Muscle of leg (tissue), 16 donors: ENCODE results near the gene RNF138. TPM values are rescaled to one million over a fixed set of nuclear protein-coding genes. Genes with fewer than 3 reads are reported as not detected.

Experiments
- DNase-seq: peaks from one replicate; pipeline ENCODE4 v3.0.0; 2013
- H3K27ac ChIP-seq: one replicate; pipeline ENCODE4 v1.5.1; 2013; ENCODE audit warnings: mild to moderate bottlenecking, low read length, control low read depth
- H3K27me3 ChIP-seq: one replicate; pipeline ENCODE4 v1.6.1; 2013; ENCODE audit warnings: low read length; ENCODE audit not compliant: control insufficient read depth, insufficient read depth
- H3K36me3 ChIP-seq: one replicate; pipeline ENCODE4 v1.6.1; 2013; ENCODE audit warnings: low read length; ENCODE audit not compliant: control insufficient read depth, insufficient read depth
- H3K4me1 ChIP-seq: one replicate; pipeline ENCODE4 v1.6.1; 2013; ENCODE audit warnings: low read length; ENCODE audit not compliant: control insufficient read depth, insufficient read depth
- H3K4me3 ChIP-seq: one replicate; pipeline ENCODE4 v1.5.1; 2013; ENCODE audit warnings: low read length, control low read depth
- H3K9me3 ChIP-seq: replicated peaks from 2 replicates; pipeline ENCODE4 v1.6.1; 2013; ENCODE audit warnings: low read depth, low read length; ENCODE audit not compliant: control insufficient read depth
- WGBS: methylation state at CpG from one replicate; pipeline ENCODE4 v1.1.5; 2013; ENCODE audit warnings: missing lambda C conversion rate; ENCODE audit not compliant: insufficient coverage; 5-methylcytosine and 5-hydroxymethylcytosine counted together
- long read RNA-seq, 11 donors: transcript quantifications; one replicate each; lab custom pipeline, GENCODE V29; 2026
- polyA plus RNA-seq, 8 donors: library from polyadenylated mRNA; unstranded; fragments of 120-200 nt; gene quantifications; one replicate each; pipeline versions ENCODE4 v1.2.1 to v1.2.3, GENCODE V29; 2013; ENCODE audit warnings: inconsistent platforms in 1 of 8, low replicate concordance in 1 of 8; ENCODE audit not compliant: insufficient read length in 8 of 8, insufficient read depth in 1 of 8
- total RNA-seq: library from RNA; stranded (reverse); fragments of 120-200 nt; gene quantifications from one replicate; pipeline ENCODE4 v1.2.4, GENCODE V29; 2013

Gene RNF138, protein sequence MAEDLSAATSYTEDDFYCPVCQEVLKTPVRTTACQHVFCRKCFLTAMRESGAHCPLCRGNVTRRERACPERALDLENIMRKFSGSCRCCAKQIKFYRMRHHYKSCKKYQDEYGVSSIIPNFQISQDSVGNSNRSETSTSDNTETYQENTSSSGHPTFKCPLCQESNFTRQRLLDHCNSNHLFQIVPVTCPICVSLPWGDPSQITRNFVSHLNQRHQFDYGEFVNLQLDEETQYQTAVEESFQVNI
- total RNA-seq: 27.8 TPM
- 10 to 100 TPM; 20.2 to 35.9 (median 27.0) TPM for polyA plus RNA-seq
- long read RNA-seq, donor 1, partial matches to known transcripts: 0 of 2 reads
- long read RNA-seq, donor 1, other reads (novel, unspliced or antisense): 0 of 2 reads
- long read RNA-seq, donor 2: 0 reads
- long read RNA-seq, donor 3, partial matches to known transcripts: 0 of 1 reads
- long read RNA-seq, donor 3, other reads (novel, unspliced or antisense): 0 of 1 reads
- long read RNA-seq, donor 4, partial matches to known transcripts: 0 of 1 reads
- long read RNA-seq, donor 4, other reads (novel, unspliced or antisense): 0 of 1 reads
- long read RNA-seq, donor 5, partial matches to known transcripts: 13 of 16 reads
- long read RNA-seq, donor 5, other reads (novel, unspliced or antisense): 0 of 16 reads
- long read RNA-seq, donor 6, transcript RNF138-202 (8 exons, 3,570 nt): major isoform, 5 of 17 reads
- long read RNA-seq, donor 6, partial matches to known transcripts: 10 of 17 reads
- long read RNA-seq, donor 6, other reads (novel, unspliced or antisense): 0 of 17 reads
- long read RNA-seq, donor 7, partial matches to known transcripts: 5 of 6 reads
- long read RNA-seq, donor 7, other reads (novel, unspliced or antisense): 0 of 6 reads
- long read RNA-seq, donor 8, partial matches to known transcripts: 0 of 1 reads
- long read RNA-seq, donor 8, other reads (novel, unspliced or antisense): 0 of 1 reads
- long read RNA-seq, donor 9, partial matches to known transcripts: 0 of 3 reads
- long read RNA-seq, donor 9, other reads (novel, unspliced or antisense): 0 of 3 reads
- long read RNA-seq, donor 10, transcript RNF138-202 (8 exons, 3,570 nt): major isoform, 6 of 8 reads
- long read RNA-seq, donor 10, partial matches to known transcripts: 0 of 8 reads
- long read RNA-seq, donor 10, other reads (novel, unspliced or antisense): 0 of 8 reads
- long read RNA-seq, donor 11: 0 reads

DNA sequence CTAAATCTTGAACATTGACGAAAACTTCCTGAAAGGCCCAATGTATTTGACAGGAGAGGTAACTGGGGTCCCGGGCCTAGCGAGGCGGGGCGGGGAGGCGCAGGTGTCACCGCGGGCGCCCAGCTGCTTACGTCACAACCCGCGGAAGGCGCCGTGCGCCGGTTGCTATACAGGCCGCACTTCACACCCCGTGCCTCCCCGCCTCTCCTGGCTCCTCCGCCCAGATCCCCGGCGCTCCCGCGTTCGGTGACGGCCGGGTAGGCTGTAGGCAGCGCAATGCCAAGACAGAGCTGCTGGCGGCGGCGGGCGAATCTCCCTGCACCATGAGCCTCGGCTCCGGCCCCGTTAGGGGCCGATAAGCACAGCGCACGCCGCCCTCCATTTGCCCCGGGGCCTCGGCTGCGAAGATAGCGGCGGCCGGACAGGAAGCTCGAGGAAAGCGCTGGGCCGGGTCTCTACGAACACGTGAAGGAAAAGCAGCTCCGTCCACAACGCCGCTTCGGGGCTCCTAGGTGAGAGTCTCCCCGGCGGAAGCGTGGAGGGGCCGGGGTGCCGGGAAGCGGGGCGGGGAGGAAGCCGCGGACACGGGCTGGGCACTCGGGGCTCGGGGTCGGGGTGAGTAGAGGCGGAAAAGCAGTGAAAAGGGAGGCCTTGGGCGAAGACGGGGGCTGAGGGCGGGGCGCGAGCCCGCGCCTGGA, at the start of gene RNF138:
Gene RNF138, plus strand, starts transcription at position 151 of the 698 bp plus-strand sequence. CDS start 903 bp downstream, outside the sequence.
- peaks cover 7% of the 10 kb centered on the region for H3K36me3 ChIP-seq
- H3K4me3 ChIP-seq: peak within 1 kb of the TSS; percentile 94
- H3K4me1 ChIP-seq: peaks cover 3% of the 10 kb centered on the region
- WGBS: under 1% methylated on average over 75 of the region's 75 CpGs
- peak; percentile 93 for DNase-seq
- H3K9me3 ChIP-seq: no peaks in the 10 kb centered on the region
- no peaks in the 10 kb centered on the region for H3K27me3 ChIP-seq
- H3K27ac ChIP-seq: peak within 1 kb of the TSS; percentile 100

DNA sequence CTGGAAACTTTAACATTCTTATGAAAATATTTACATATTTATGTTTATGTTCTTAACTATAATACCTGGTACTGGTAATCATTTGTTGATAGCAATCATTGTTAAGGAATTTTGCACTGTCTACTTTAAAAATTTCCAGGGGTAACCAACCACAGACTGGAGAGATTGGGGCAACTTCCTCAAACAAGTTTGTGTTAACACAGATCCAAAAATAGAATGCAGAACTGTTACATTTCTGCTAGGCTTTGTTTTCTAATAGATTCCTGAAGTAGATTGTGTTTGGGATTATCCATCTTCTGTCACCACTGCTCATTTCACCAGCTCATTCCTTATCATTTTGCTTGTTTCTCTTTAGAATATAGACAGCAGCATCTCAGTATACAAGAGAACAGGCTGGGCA, 49.3 kb upstream of the RNF138 start:
- H3K4me3 ChIP-seq: no peak overlapping the region
- H3K27me3 ChIP-seq: no peaks in the 10 kb centered on the region
- no peak overlapping the region for H3K27ac ChIP-seq

DNA sequence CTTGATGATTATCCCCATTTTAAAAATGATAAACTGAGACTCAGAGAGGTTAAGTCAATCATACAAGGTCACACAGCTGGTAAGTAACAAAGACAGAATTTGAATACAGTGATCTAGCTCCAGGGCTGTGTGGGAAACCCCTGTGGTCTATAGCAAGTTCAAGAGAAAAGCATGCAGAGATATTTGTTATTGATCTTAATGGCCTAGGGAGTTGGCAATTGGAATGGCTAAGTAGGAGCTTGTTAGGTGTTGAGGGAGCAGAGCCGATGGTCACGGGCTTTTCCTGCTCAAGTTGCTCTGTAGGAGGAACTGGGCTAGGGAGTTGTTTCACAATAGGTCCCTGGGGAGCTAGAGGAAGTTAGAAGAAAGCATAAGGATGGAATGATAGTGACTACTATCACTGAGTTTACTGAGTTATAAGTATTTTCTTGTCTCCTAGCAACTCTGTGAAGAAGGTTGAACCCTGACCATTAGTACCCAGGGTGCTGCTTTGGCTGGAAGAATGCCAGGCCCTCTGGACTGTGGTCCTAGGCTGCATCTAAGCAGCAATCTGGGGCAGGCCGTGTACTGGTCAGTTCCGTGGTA, 43.1 kb upstream of the RNF138 start:
- H3K36me3 ChIP-seq: peaks cover 2% of the 10 kb centered on the region
- 69% methylated on average over 4 of the region's 4 CpGs for WGBS
- H3K4me3 ChIP-seq: no peak overlapping the region
- H3K27me3 ChIP-seq: no peaks in the 10 kb centered on the region
- peak; percentile 83 for DNase-seq
- peaks cover 2% of the 10 kb centered on the region for H3K4me1 ChIP-seq
- peak overlapping the region; percentile 25 for H3K27ac ChIP-seq
- H3K9me3 ChIP-seq: no peaks in the 10 kb centered on the region

More for the DNA sequence above, 49.3 kb upstream of the RNF138 start:
- Histone ChIP-seq H3K9me3 (no peaks in the 10 kb centered on the region), H3K4me1 (no peaks in the 10 kb centered on the region), H3K36me3 (peaks cover 6% of the 10 kb centered on the region)
- peak; percentile 53 for DNase-seq

DNA sequence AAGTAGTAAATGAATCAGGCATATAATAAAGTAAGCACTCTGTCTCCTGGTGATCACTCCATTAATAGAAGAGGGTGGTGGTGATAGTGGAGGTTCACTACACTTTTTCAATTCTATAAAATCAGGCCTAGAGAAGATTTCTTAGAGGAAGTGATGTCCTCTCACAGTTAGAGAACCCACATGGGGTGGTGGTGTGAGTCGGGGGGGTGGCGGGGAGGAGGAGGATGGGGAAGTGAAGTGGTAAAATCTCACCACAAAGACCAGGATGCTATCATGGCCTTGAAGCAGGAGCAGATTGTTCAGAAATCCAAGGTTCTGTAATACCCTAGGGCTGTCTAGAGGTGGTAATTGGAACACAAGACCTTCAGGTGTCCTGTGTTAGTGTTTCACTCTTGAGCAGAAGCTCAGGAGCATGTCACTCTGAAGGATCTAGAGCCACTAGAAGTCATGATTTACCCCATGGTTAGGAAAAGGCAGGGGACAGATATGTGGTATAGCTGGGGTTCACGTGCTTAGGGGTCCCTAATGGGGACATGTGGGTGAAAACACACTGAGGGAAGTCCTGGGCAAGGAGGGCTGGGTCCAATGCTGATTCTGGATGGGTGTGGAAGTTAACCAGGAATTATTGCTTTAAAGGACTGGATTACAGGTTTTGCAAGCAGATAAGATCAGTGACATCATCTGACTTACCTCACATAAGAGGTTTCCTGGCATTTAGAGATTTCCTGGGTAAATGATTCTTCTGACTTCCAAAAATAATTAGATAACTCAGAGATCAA, 42.1 kb upstream of the RNF138 start:
- peak; percentile 39 for DNase-seq
- Histone ChIP-seq H3K27me3 (no peaks in the 10 kb centered on the region), H3K9me3 (no peaks in the 10 kb centered on the region), H3K36me3 (no peaks in the 10 kb centered on the region), H3K27ac (no peak overlapping the region), H3K4me1 (peaks cover 2% of the 10 kb centered on the region), H3K4me3 (no peak overlapping the region)
- WGBS: 65% methylated on average over 3 of the region's 3 CpGs

DNA sequence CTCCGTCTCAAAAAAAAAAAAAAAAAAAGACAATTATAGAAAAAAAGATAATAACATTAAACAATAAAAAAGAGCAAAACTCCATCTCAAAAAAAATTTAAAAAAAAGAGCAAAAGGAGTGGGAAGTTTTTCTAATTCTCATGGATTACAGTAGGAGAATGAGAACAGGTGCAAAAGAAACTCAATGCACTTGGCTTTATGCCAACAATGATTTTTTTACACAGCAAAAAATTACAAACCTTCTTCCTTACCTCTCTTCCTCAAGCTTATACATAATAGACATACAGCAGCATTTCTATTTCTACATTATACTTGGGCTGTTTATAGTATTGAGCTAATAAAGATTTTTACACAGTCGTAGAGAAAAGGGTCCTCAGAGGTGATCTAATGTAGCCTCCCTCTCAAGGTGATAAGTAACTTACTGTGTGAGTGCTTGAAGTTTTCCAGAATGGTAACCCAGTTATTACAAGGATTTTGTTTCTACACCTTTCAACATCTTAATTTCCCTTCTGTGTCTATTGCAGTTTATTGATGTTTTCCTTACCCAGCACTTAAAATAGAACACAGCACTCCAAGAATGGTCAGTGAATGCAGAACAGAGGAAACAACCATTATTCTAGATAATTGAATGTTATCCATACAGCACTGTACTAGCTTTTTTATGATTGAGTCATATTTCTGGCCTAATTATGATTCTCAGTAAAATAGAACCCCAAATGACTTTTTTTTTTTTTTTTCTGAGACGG, 34.9 kb upstream of the RNF138 start:
- Histone ChIP-seq H3K27ac (no peak overlapping the region), H3K9me3 (no peaks in the 10 kb centered on the region), H3K36me3 (no peaks in the 10 kb centered on the region), H3K4me3 (no peak overlapping the region), H3K27me3 (no peaks in the 10 kb centered on the region), H3K4me1 (no peaks in the 10 kb centered on the region)
- WGBS: no CpG with 5 or more reads among the region's 3 CpGs
- no peak for DNase-seq

DNA sequence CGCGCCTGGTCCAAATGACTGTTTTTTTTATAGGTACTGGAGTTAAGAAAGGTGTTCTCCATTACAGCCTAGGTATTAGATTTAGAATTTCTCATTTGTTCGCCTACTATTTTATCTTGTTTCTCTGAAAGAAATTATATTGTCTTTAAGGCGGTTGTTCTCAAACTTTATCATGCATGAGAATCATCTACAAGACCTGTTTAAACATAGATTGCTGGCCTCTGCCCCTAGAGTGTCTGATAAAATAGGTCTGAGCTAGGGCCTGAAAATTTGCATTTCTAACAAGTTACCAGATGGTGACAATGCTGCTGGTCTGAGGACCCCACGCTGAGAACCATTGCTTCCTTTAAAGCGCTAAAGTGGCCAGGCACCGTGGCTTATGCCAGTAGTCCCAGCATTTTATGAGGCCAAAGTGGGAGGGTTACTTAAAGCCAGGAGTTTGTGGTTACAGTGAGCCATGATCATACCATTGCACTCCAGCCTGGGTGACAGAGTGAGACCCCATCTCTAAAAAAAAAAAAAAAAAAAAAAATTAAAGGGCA, 34.0 kb upstream of the RNF138 start:
- no peaks in the 10 kb centered on the region for H3K4me1 ChIP-seq
- WGBS: 51% methylated on average over 3 of the region's 7 CpGs
- no peaks in the 10 kb centered on the region for H3K27me3 ChIP-seq
- H3K36me3 ChIP-seq: no peaks in the 10 kb centered on the region
- DNase-seq: no peak
- no peak overlapping the region for H3K27ac ChIP-seq
- no peak overlapping the region for H3K4me3 ChIP-seq
- H3K9me3 ChIP-seq: no peaks in the 10 kb centered on the region

DNA sequence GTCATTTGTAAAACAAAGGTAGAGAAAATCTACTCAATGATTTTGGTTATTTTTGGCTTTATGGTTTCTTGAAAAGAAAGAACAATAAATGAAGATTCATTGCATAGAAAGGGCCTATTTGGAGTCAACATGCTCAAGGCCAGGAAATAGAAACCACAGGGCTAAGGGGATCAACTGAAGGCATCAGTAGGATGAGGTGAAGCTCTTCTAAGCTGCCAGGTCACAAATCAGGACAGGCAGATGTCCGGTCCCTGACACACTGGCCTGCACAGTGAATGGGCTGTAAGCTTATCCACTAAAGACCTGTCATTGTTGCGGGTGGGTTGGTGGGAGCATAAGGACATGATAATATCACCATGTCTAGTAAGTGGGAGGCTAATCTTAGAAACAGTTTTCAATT, 31.6 kb upstream of the RNF138 start:
- no peak for DNase-seq
- Histone ChIP-seq H3K36me3 (no peaks in the 10 kb centered on the region), H3K4me1 (no peaks in the 10 kb centered on the region), H3K27ac (no peak overlapping the region), H3K4me3 (no peak overlapping the region), H3K9me3 (no peaks in the 10 kb centered on the region), H3K27me3 (no peaks in the 10 kb centered on the region)
- WGBS: 100% methylated on average over 1 of the region's 2 CpGs

DNA sequence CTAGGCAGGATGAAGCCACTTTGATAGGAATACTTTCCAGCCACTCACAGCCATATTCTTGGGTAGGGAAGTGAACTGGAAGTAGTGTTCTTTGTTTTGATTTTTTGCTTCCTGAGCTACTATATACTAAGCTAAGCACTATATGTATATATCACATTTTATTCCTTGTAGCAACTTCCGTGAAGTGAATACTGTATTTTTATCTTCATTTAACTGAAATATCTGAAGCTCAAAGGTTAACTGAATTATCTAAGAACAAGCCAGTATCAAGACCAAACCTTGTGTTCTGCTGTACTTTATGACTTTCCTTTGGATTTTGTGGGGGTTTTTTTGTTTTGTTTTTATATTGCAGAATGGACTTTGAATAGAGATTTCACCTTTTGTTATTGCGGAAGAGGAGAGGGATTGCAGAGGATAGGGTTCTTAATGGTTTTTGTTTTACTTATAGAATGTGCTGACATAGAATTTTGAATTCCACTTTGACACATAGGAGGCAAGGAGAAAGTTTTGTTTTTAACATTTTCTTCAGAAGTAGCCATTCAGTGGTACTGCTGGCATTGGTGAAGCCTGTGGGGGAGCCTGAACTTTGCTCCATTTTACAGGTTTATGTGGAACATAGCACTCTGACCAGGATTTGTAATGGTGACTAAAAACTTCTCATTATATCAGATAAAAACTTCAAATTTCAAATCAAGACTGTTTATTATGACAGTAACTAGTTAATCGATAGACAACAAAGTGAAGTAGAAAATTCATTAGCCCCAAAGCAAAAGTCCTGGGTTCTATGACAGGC, 24.1 kb upstream of the RNF138 start:
- H3K9me3 ChIP-seq: no peaks in the 10 kb centered on the region
- 80% methylated on average over 1 of the region's 3 CpGs for WGBS
- H3K4me1 ChIP-seq: no peaks in the 10 kb centered on the region

More for the DNA sequence above, 24.1 kb upstream of the RNF138 start:
- Histone ChIP-seq H3K27me3 (no peaks in the 10 kb centered on the region), H3K4me3 (no peak overlapping the region), H3K27ac (no peak overlapping the region), H3K36me3 (no peaks in the 10 kb centered on the region)
- DNase-seq: no peak
